ENCODE measurements around the gene ARFRP1.

ARFRP1 gene

DNA sequence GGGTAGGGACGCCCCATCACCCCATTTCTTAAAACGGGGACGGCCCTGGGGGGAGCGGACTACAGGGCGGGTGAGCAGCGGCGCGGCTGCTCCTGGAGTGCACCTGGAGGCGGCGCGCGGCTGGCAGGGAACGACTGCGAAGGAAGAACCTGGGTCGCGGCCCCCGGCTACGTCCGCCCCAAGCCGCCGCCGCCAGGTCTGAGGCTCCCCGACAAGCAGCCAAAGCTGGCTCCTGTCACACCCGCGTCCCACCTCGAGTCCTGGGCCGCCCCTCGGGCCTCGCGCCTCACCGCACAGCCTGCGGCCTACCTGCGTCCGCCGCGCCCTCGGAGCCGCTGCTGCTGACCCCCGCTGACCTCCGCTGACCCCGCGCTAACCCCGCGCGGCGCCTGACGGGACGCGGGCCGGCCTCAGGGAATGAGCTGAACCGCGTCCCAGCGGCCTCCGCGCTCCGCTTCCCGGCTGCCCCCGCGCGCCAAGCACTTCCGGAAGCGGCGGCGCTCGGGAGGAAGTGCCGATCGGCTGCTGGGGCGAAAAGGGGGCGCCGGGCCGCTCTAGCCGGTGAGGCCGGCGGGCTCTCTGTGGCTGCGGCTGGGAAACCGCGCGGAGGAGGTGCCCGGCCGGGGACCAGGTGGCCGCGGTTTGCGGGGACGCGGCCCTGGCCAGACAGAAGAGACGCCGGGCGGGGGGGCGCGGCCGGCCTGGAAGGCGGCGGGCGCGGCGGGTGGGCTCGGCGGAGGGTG is at the start of gene ARFRP1, which contains the start of gene ZGPAT:
ARFRP1 (minus strand) TSS at position 419 of the 743 bp plus-strand sequence. CDS start 885 bp downstream, outside the sequence.
ZGPAT (plus strand) TSS at position 482 of the 743 bp plus-strand sequence. CDS start 542 bp downstream, outside the sequence.
- H3K9me3 Mint-ChIP-seq = peaks cover 3% of the 10 kb centered on the region
- peaks cover 37% of the 10 kb centered on the region for H3K4me1 Mint-ChIP-seq (ENCODE audit: low read depth)
- H3K27ac Mint-ChIP-seq = peak within 1 kb of the TSS; percentile 81
- H3K36me3 Mint-ChIP-seq (ENCODE audit: low read depth) = peaks cover 46% of the 10 kb centered on the region
- peak within 1 kb of the TSS; percentile 87 for H3K4me3 Mint-ChIP-seq
- no peaks in the 10 kb centered on the region for H3K27me3 Mint-ChIP-seq (ENCODE audit: low read depth)

DNA sequence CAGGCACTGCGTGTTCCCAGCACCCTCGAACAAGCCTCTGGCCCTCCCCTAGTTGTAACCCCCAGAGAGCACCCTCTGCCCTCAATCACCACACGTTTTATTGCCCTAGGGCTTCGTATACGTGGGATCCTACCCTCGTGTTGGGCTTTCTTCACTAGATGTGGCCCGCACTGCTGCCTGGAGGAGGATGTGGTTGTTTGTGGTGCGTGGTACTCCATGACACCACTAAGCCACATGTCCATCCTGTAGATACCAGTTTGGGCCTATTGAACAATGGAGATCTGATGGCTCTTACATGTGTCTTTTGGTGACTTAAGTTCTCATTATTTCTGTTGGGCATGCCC is 48.8 kb upstream of the ARFRP1 start:
- peaks cover 15% of the 10 kb centered on the region for H3K27me3 Mint-ChIP-seq (ENCODE audit: low read depth)
- H3K4me1 Mint-ChIP-seq (ENCODE audit: low read depth) = peaks cover 9% of the 10 kb centered on the region
- no peaks in the 10 kb centered on the region for H3K9me3 Mint-ChIP-seq
- H3K4me3 Mint-ChIP-seq = no peak overlapping the region
- H3K36me3 Mint-ChIP-seq (ENCODE audit: low read depth) = no peaks in the 10 kb centered on the region
- H3K27ac Mint-ChIP-seq = no peak overlapping the region

- Mint-ChIP-seq H3K4me1 (ENCODE audit: low read depth) (peaks cover 12% of the 10 kb centered on the region), H3K27ac (no peak overlapping the region), H3K9me3 (no peaks in the 10 kb centered on the region), H3K27me3 (ENCODE audit: low read depth) (peaks cover 15% of the 10 kb centered on the region), H3K4me3 (no peak overlapping the region), H3K36me3 (ENCODE audit: low read depth) (no peaks in the 10 kb centered on the region)
Observed at GRCh38 chr20:63755933-63756647, 48.3 kb upstream of the ARFRP1 start.

DNA sequence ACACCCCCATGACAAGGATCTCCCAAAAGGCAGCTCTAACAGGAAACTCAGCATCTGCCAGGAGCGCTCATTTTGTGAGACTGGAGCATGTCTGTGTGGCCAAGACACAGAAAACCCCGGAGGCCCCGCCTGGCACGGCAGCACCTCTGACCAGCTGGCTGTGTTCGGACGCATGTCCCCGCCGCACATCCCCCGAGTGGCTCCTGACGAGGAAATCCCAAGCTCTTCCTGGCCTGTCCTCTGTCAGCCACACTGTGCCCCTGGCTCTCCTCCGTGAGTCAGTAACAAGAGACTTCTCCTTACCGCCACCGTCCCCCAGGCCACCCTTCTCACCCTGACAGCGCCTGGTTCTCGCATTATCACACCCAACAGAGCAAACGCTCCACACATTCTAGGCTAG is 46.2 kb upstream of the ARFRP1 start:
- Mint-ChIP-seq H3K36me3 (ENCODE audit: low read depth) (no peaks in the 10 kb centered on the region), H3K9me3 (no peaks in the 10 kb centered on the region), H3K27ac (no peak overlapping the region), H3K4me1 (ENCODE audit: low read depth) (peaks cover 18% of the 10 kb centered on the region), H3K4me3 (no peak overlapping the region), H3K27me3 (ENCODE audit: low read depth) (peaks cover 11% of the 10 kb centered on the region)

DNA sequence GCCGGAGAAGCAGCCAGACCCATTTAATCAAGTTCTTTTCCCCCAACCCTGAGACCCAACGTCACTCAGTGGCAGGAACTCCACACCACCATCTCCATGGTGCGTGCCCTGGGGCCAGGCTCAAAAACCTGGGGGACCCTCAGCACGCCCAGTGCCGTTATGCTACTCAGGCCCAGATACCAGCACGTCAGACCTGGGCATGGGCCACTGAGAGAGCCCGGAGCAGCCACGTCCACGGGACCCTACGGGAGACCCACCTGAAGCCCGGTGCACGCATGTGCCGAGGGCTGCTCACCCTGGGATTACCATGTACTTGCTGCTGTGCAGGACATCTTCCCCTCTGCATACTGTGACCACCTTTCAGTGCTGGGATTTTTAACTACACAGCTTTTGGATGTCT is 45.6 kb upstream of the ARFRP1 start:
- Mint-ChIP-seq H3K36me3 (ENCODE audit: low read depth) (no peaks in the 10 kb centered on the region), H3K4me1 (ENCODE audit: low read depth) (peaks cover 18% of the 10 kb centered on the region), H3K4me3 (no peak overlapping the region), H3K9me3 (no peaks in the 10 kb centered on the region), H3K27me3 (ENCODE audit: low read depth) (peaks cover 7% of the 10 kb centered on the region), H3K27ac (no peak overlapping the region)

GRCh38 chr20:63752411-63753101 is 44.8 kb upstream of the ARFRP1 start:
- no peak overlapping the region for H3K4me3 Mint-ChIP-seq
- peaks cover 18% of the 10 kb centered on the region for H3K4me1 Mint-ChIP-seq (ENCODE audit: low read depth)
- no peaks in the 10 kb centered on the region for H3K36me3 Mint-ChIP-seq (ENCODE audit: low read depth)
- no peaks in the 10 kb centered on the region for H3K9me3 Mint-ChIP-seq
- peaks cover 3% of the 10 kb centered on the region for H3K27me3 Mint-ChIP-seq (ENCODE audit: low read depth)
- H3K27ac Mint-ChIP-seq = no peak overlapping the region

DNA sequence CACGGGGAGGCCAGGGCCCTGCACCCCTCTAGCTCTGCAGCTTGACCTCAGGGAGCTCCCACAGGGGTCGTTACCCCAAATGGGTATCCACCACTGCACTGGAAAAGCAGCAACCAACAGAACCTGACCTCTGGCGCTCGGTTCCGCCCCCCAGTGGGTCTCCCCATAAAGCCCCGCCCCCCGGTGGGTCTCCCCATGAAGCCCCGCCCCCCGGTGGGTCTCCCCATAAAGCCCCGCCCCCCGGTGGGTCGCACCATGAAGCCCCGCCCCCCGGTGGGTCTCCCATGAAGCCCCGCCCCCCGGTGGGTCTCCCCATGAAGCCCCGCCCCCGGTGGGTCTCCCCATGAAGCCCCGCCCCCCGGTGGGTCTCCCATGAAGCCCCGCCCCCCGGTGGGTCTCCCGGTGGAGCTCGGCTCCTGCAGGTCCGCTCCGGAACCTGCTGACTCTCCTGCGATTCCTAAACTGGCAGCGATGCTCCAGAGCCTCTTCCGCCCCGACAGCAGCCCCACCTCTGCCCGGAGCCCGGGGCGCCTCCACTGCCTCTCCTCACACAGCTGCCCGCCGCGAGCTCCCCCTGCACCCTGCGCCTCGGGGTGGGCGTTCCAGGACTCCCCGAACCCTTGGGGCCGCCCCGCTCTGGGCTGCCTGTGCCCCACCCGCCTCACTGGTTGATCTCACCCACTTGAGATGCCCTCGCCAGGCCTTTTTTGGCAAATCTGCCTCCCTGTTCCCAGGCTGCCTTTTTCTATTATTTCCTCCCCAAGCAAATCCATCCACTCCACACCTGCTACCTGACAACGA is 43.9 kb upstream of the ARFRP1 start:
- H3K27ac Mint-ChIP-seq = peak overlapping the region; percentile 84
- H3K4me3 Mint-ChIP-seq = peak overlapping the region; percentile 51

GRCh38 chr20:63750807-63751470 is 43.2 kb upstream of the ARFRP1 start:
- H3K4me3 Mint-ChIP-seq = peak overlapping the region; percentile 51
- H3K27me3 Mint-ChIP-seq (ENCODE audit: low read depth) = no peaks in the 10 kb centered on the region
- peak overlapping the region; percentile 84 for H3K27ac Mint-ChIP-seq
- no peaks in the 10 kb centered on the region for H3K36me3 Mint-ChIP-seq (ENCODE audit: low read depth)
- H3K9me3 Mint-ChIP-seq = no peaks in the 10 kb centered on the region
- peaks cover 9% of the 10 kb centered on the region for H3K4me1 Mint-ChIP-seq (ENCODE audit: low read depth)

More for the DNA sequence above, 43.9 kb upstream of the ARFRP1 start:
- no peaks in the 10 kb centered on the region for H3K36me3 Mint-ChIP-seq (ENCODE audit: low read depth)
- H3K9me3 Mint-ChIP-seq = no peaks in the 10 kb centered on the region
- no peaks in the 10 kb centered on the region for H3K27me3 Mint-ChIP-seq (ENCODE audit: low read depth)
- H3K4me1 Mint-ChIP-seq (ENCODE audit: low read depth) = peaks cover 12% of the 10 kb centered on the region

- H3K27ac Mint-ChIP-seq = peak overlapping the region; percentile 41
- H3K27me3 Mint-ChIP-seq (ENCODE audit: low read depth) = no peaks in the 10 kb centered on the region
- H3K36me3 Mint-ChIP-seq (ENCODE audit: low read depth) = no peaks in the 10 kb centered on the region
- H3K9me3 Mint-ChIP-seq = no peaks in the 10 kb centered on the region
- no peak overlapping the region for H3K4me3 Mint-ChIP-seq
- peaks cover 9% of the 10 kb centered on the region for H3K4me1 Mint-ChIP-seq (ENCODE audit: low read depth)
Observed at GRCh38 chr20:63749597-63750508, 42.1 kb upstream of the ARFRP1 start.

DNA sequence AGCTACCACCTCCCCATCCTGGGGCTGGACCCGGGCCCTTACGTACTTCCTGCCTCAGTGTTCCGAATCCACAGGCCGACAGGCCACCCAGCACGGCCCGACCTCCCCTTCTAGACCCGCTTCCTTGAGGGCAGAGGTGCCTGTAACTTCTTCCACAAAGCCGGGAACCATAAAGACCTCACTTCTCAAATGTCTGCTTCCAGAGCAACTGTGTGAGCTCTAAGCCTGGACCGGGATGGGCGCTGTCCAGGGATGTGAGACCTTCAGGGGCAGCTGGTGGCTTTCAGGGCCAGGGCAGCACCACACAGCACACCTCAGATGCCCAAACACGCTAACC is 41.1 kb upstream of the ARFRP1 start:
- Mint-ChIP-seq H3K9me3 (no peaks in the 10 kb centered on the region), H3K4me1 (ENCODE audit: low read depth) (peaks cover 9% of the 10 kb centered on the region), H3K27me3 (ENCODE audit: low read depth) (no peaks in the 10 kb centered on the region), H3K36me3 (ENCODE audit: low read depth) (no peaks in the 10 kb centered on the region), H3K27ac (peak overlapping the region; percentile 19), H3K4me3 (no peak overlapping the region)

- H3K4me1 Mint-ChIP-seq (ENCODE audit: low read depth) = peaks cover 9% of the 10 kb centered on the region
- no peaks in the 10 kb centered on the region for H3K36me3 Mint-ChIP-seq (ENCODE audit: low read depth)
- no peak overlapping the region for H3K27ac Mint-ChIP-seq
- H3K9me3 Mint-ChIP-seq = no peaks in the 10 kb centered on the region
- no peak overlapping the region for H3K4me3 Mint-ChIP-seq
- no peaks in the 10 kb centered on the region for H3K27me3 Mint-ChIP-seq (ENCODE audit: low read depth)
Observed at GRCh38 chr20:63748070-63748933, 40.5 kb upstream of the ARFRP1 start.

- peaks cover 9% of the 10 kb centered on the region for H3K4me1 Mint-ChIP-seq (ENCODE audit: low read depth)
- H3K9me3 Mint-ChIP-seq = no peaks in the 10 kb centered on the region
- no peaks in the 10 kb centered on the region for H3K27me3 Mint-ChIP-seq (ENCODE audit: low read depth)
- H3K27ac Mint-ChIP-seq = no peak overlapping the region
- no peaks in the 10 kb centered on the region for H3K36me3 Mint-ChIP-seq (ENCODE audit: low read depth)
- no peak overlapping the region for H3K4me3 Mint-ChIP-seq
Observed at GRCh38 chr20:63747622-63748069, 39.9 kb upstream of the ARFRP1 start.

All from T-helper 1 cell treated with Interleukin-12 subunit alpha and Interleukin-12 subunit beta and Interleukin-4 antibody, amounts not matched to agents 30 μg/mL and 1 μg/mL, for 36 hours (primary cell).